Type B pancreatic cell (in vitro differentiated cells): ENCODE measurements around the gene ARL8A. TPM values are rescaled to one million over a fixed set of nuclear protein-coding genes. Genes with fewer than 3 reads are reported as not detected.

ENCODE experiments used
- DNase-seq: peaks from one replicate; pipeline ENCODE4 v3.0.0; 2021; ENCODE audit warnings: mixed read lengths; ENCODE audit not compliant: unreplicated experiment; ENCODE audit errors: extremely low spot score
- H3K27ac Mint-ChIP-seq: 2 replicates; pipeline ENCODE4 v1.8.0; 2021; ENCODE audit warnings: mild to moderate bottlenecking, mixed read lengths
- H3K27me3 Mint-ChIP-seq: 2 replicates; pipeline ENCODE4 v1.8.0; 2021; ENCODE audit warnings: mixed read lengths
- H3K36me3 Mint-ChIP-seq: 2 replicates; pipeline ENCODE4 v1.8.0; 2021; ENCODE audit warnings: mixed read lengths
- H3K4me1 Mint-ChIP-seq: one replicate; pipeline ENCODE4 v1.8.0; 2021; ENCODE audit warnings: mixed read lengths; ENCODE audit not compliant: unreplicated experiment
- H3K4me3 Mint-ChIP-seq: 2 replicates; pipeline ENCODE4 v1.8.0; 2021; ENCODE audit warnings: mild to moderate bottlenecking, mixed read lengths
- H3K9me3 Mint-ChIP-seq: 2 replicates; pipeline ENCODE4 v1.8.0; 2021; ENCODE audit warnings: mixed read lengths
- total RNA-seq: library from RNA; stranded (reverse); gene quantifications from 2 replicates; pipeline ENCODE4 v1.2.1, GENCODE V29; 2021; ENCODE audit warnings: low replicate concordance
- TF ChIP-seq, protein P1 (sequence below): fragments of 200-600 bp; sonication (generic); conservative IDR thresholded peaks from 2 replicates; pipeline ENCODE4 v1.5.0; 2021; ENCODE audit warnings: antibody characterized with exemption, mild to moderate bottlenecking

ARL8A gene
- total RNA-seq, 1 donor from 2014 or later, result 58.6 TPM

DNA sequence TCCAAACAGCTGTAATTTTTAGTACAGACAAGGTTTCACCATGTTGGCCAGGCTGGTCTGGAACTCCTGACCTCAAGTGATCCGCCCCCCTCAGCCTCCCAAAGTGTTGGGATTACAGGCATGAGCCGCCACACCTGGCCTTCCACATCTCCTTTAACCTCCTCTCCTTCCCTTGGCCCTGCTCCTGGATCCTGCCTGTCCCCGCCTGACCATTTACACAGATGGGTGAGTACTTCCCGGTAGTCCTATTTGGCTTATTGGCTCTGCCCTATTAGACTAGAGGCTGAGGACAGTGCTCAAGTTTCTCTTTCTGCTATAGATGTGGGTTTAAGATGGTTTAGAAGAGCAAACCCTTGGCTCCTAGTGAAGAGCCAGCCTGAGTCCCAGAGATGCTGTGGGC, 8.7 kb upstream of the ARL8A start:
- peaks cover 16% of the 10 kb centered on the region for H3K4me1 Mint-ChIP-seq
- TF ChIP-seq, protein P1, sequence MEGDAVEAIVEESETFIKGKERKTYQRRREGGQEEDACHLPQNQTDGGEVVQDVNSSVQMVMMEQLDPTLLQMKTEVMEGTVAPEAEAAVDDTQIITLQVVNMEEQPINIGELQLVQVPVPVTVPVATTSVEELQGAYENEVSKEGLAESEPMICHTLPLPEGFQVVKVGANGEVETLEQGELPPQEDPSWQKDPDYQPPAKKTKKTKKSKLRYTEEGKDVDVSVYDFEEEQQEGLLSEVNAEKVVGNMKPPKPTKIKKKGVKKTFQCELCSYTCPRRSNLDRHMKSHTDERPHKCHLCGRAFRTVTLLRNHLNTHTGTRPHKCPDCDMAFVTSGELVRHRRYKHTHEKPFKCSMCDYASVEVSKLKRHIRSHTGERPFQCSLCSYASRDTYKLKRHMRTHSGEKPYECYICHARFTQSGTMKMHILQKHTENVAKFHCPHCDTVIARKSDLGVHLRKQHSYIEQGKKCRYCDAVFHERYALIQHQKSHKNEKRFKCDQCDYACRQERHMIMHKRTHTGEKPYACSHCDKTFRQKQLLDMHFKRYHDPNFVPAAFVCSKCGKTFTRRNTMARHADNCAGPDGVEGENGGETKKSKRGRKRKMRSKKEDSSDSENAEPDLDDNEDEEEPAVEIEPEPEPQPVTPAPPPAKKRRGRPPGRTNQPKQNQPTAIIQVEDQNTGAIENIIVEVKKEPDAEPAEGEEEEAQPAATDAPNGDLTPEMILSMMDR, result no peak
- H3K36me3 Mint-ChIP-seq, result no peaks in the 10 kb centered on the region
- no peak for DNase-seq
- peaks cover 5% of the 10 kb centered on the region for H3K27me3 Mint-ChIP-seq
- no peak overlapping the region for H3K27ac Mint-ChIP-seq
- H3K9me3 Mint-ChIP-seq, result no peaks in the 10 kb centered on the region
- no peak overlapping the region for H3K4me3 Mint-ChIP-seq

DNA sequence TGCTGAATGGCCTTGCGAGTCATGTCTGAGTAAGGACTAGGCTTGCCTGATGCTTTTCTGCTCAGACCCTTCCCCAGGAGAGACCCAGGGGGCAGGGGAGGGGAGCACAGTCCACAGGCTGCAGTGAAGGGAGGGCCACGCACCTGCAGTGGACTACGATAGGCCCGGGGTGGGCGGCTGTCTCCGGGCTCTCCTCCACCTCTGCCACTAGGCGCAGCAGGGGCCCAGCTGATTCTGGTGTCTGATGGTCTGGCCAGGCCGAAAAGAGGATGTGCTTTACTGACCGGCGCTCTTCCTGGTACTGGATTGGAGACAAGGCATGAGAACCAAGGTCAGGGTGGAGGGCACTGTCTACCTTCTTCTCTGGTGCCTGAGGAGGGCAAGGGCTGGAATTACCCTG, 7.9 kb upstream of the ARL8A start:
- Mint-ChIP-seq H3K4me1 (peaks cover 16% of the 10 kb centered on the region), H3K9me3 (no peaks in the 10 kb centered on the region), H3K27me3 (peaks cover 8% of the 10 kb centered on the region), H3K27ac (no peak overlapping the region), H3K4me3 (no peak overlapping the region), H3K36me3 (no peaks in the 10 kb centered on the region)
- TF ChIP-seq, protein P1, result no peak
- DNase-seq, result no peak

DNA sequence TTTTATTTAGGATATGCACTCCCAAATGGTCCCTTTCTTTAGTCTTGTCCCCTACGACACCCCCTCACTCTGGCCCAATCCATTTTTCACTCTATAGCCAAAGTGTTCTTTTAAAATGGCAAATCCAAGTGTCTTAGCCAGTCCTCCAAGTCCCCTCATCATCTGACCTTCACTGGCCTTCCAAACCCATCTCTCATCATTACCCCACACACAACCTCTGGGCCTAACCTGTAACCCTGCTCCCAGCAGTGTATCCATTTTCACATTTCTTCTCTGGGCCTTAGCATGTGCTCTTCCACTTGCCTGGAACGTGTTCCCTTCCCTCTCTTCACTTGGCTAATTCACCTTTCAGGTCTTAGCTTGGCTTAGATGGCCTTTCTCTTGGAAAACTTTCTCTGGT, 6.5 kb upstream of the ARL8A start:
- Mint-ChIP-seq H3K36me3 (no peaks in the 10 kb centered on the region), H3K4me3 (no peak overlapping the region), H3K4me1 (peaks cover 16% of the 10 kb centered on the region), H3K27ac (no peak overlapping the region), H3K9me3 (no peaks in the 10 kb centered on the region), H3K27me3 (peaks cover 8% of the 10 kb centered on the region)
- TF ChIP-seq, protein P1, result no peak
- no peak for DNase-seq

- no peaks in the 10 kb centered on the region for H3K36me3 Mint-ChIP-seq
Measured at GRCh38 chr1:202150602-202151001, 6.1 kb upstream of the ARL8A start.

DNA sequence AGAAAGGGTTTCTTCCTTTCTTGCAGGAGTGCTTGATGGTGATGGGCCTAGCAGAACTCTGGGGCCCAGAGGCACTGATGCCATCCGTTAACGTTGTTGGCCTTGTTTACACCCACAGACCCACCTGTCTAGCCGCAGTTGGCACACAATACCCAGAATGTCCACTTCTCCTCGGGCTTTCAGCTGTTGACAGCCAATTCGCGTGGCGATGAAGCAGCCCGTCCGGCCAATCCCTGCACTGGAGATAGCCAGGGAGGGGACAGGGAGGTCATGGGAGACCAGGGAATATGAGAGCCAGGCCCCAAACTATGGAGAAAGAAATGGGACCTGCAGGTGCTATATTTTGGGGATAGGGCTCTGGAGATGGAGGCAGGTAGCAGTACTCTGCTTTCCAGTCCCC, 5.7 kb upstream of the ARL8A start:
- no peak for DNase-seq
- peaks cover 8% of the 10 kb centered on the region for H3K27me3 Mint-ChIP-seq
- no peak overlapping the region for H3K4me3 Mint-ChIP-seq
- H3K9me3 Mint-ChIP-seq, result no peaks in the 10 kb centered on the region
- H3K27ac Mint-ChIP-seq, result no peak overlapping the region
- H3K4me1 Mint-ChIP-seq, result peaks cover 18% of the 10 kb centered on the region
- TF ChIP-seq, protein P1, result no peak
- no peaks in the 10 kb centered on the region for H3K36me3 Mint-ChIP-seq

More at GRCh38 chr1:202150602-202151001, 6.1 kb upstream of the ARL8A start:
- DNase-seq, result no peak
- peaks cover 8% of the 10 kb centered on the region for H3K27me3 Mint-ChIP-seq
- TF ChIP-seq, protein P1, result no peak
- no peak overlapping the region for H3K4me3 Mint-ChIP-seq
- peaks cover 16% of the 10 kb centered on the region for H3K4me1 Mint-ChIP-seq
- no peaks in the 10 kb centered on the region for H3K9me3 Mint-ChIP-seq
- no peak overlapping the region for H3K27ac Mint-ChIP-seq

DNA sequence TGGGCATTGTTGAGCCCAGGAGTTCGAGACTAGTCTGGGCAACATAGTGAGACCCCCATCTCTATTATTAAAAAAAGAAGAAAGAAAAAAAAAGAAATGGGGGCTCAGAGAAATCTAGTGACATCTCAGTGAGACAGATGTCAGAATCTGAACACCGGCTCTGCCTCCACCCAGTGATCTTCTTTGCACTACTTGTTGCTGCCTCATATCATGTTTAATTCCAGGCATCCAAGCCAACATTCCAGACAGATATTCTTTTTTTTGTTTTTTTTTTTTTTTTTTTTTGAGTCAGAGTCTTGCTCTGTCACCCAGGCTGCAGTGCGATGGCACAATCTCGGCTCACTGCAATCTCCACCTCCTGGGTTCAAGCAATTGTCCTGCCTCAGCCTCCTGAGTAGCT, 5.0 kb upstream of the ARL8A start:
- no peak for DNase-seq
- H3K4me1 Mint-ChIP-seq, result peaks cover 14% of the 10 kb centered on the region
- H3K36me3 Mint-ChIP-seq, result no peaks in the 10 kb centered on the region
- peaks cover 3% of the 10 kb centered on the region for H3K27me3 Mint-ChIP-seq
- no peak overlapping the region for H3K4me3 Mint-ChIP-seq
- TF ChIP-seq, protein P1, result no peak
- no peak overlapping the region for H3K27ac Mint-ChIP-seq
- no peaks in the 10 kb centered on the region for H3K9me3 Mint-ChIP-seq
